ENCODE data around the gene CCDC78.

Gene CCDC78

GRCh38 chr16:730666-731509 lies 4.6 kb upstream of the CCDC78 start:
- Histone ChIP-seq H3K36me3 (ENCODE audit: control insufficient read depth in 1 of 2, insufficient read depth in 2 of 2, low read length in 2 of 2) (peaks cover 28 to 34% of the 10 kb centered on the region in 2 donors), H3K4me3 (ENCODE audit: low read depth in 1 of 2, low read length in 2 of 2) (no peak overlapping the region), H3K27me3 (ENCODE audit: control insufficient read depth in 1 of 2, insufficient read depth in 2 of 2, low read length in 2 of 2) (peaks cover 8 to 10% of the 10 kb centered on the region in 2 donors), H3K27ac (ENCODE audit: low read depth, low read length) (no peak overlapping the region), H3K9me3 (ENCODE audit: control insufficient read depth in 1 of 2, low read length in 2 of 2) (no peaks in the 10 kb centered on the region), H3K9ac (ENCODE audit: low read depth in 1 of 2, low read length in 2 of 2) (no peak overlapping the region), H3K4me1 (ENCODE audit: control insufficient read depth in 1 of 2, insufficient read depth in 2 of 2, low read length in 2 of 2) (peaks cover 0 to 18% of the 10 kb centered on the region in 2 donors)

- H3K9ac ChIP-seq (ENCODE audit: low read depth in 1 of 2, low read length in 2 of 2) = no peak overlapping the region
- no peak overlapping the region for H3K27ac ChIP-seq (ENCODE audit: low read depth, low read length)
- peaks cover 20 to 25% of the 10 kb centered on the region in 2 donors for H3K36me3 ChIP-seq (ENCODE audit: control insufficient read depth in 1 of 2, insufficient read depth in 2 of 2, low read length in 2 of 2)
- H3K9me3 ChIP-seq (ENCODE audit: control insufficient read depth in 1 of 2, low read length in 2 of 2) = no peaks in the 10 kb centered on the region
- no peak overlapping the region for H3K4me3 ChIP-seq (ENCODE audit: low read depth in 1 of 2, low read length in 2 of 2)
- H3K4me1 ChIP-seq (ENCODE audit: control insufficient read depth in 1 of 2, insufficient read depth in 2 of 2, low read length in 2 of 2) = peaks cover 0 to 18% of the 10 kb centered on the region in 2 donors
- H3K27me3 ChIP-seq (ENCODE audit: control insufficient read depth in 1 of 2, insufficient read depth in 2 of 2, low read length in 2 of 2) = peaks cover 15 to 19% of the 10 kb centered on the region in 2 donors
Observed at GRCh38 chr16:729768-730665, 3.8 kb upstream of the CCDC78 start.

GRCh38 chr16:728890-729744 lies 2.9 kb upstream of the CCDC78 start:
- H3K9me3 ChIP-seq (ENCODE audit: control insufficient read depth in 1 of 2, low read length in 2 of 2) = no peaks in the 10 kb centered on the region
- no peak overlapping the region for H3K9ac ChIP-seq (ENCODE audit: low read depth in 1 of 2, low read length in 2 of 2)
- H3K27ac ChIP-seq (ENCODE audit: low read depth, low read length) = no peak overlapping the region
- peaks cover 12 to 16% of the 10 kb centered on the region in 2 donors for H3K36me3 ChIP-seq (ENCODE audit: control insufficient read depth in 1 of 2, insufficient read depth in 2 of 2, low read length in 2 of 2)
- H3K27me3 ChIP-seq (ENCODE audit: control insufficient read depth in 1 of 2, insufficient read depth in 2 of 2, low read length in 2 of 2) = peaks cover 15 to 22% of the 10 kb centered on the region in 2 donors
- no peak overlapping the region for H3K4me3 ChIP-seq (ENCODE audit: low read depth in 1 of 2, low read length in 2 of 2)
- peaks cover 0 to 18% of the 10 kb centered on the region in 2 donors for H3K4me1 ChIP-seq (ENCODE audit: control insufficient read depth in 1 of 2, insufficient read depth in 2 of 2, low read length in 2 of 2)

GRCh38 chr16:728131-728889 lies 2.1 kb upstream of the CCDC78 start:
- Histone ChIP-seq H3K9me3 (ENCODE audit: control insufficient read depth in 1 of 2, low read length in 2 of 2) (no peaks in the 10 kb centered on the region), H3K27ac (ENCODE audit: low read depth, low read length) (no peak overlapping the region), H3K4me3 (ENCODE audit: low read depth in 1 of 2, low read length in 2 of 2) (peak overlapping the region; percentile 29 to 54), H3K36me3 (ENCODE audit: control insufficient read depth in 1 of 2, insufficient read depth in 2 of 2, low read length in 2 of 2) (peaks cover 9% of the 10 kb centered on the region in 2 donors), H3K4me1 (ENCODE audit: control insufficient read depth in 1 of 2, insufficient read depth in 2 of 2, low read length in 2 of 2) (peaks cover 0 to 18% of the 10 kb centered on the region in 2 donors), H3K9ac (ENCODE audit: low read depth in 1 of 2, low read length in 2 of 2) (no peak overlapping the region), H3K27me3 (ENCODE audit: control insufficient read depth in 1 of 2, insufficient read depth in 2 of 2, low read length in 2 of 2) (peaks cover 15 to 22% of the 10 kb centered on the region in 2 donors)

- Histone ChIP-seq H3K9me3 (ENCODE audit: control insufficient read depth in 1 of 2, low read length in 2 of 2) (no peaks in the 10 kb centered on the region), H3K4me3 (ENCODE audit: low read depth in 1 of 2, low read length in 2 of 2) (peak overlapping the region; percentile 59 to 61), H3K4me1 (ENCODE audit: control insufficient read depth in 1 of 2, insufficient read depth in 2 of 2, low read length in 2 of 2) (peaks cover 0 to 18% of the 10 kb centered on the region in 2 donors), H3K36me3 (ENCODE audit: control insufficient read depth in 1 of 2, insufficient read depth in 2 of 2, low read length in 2 of 2) (peaks cover 4 to 6% of the 10 kb centered on the region in 2 donors), H3K27ac (ENCODE audit: low read depth, low read length) (no peak overlapping the region), H3K27me3 (ENCODE audit: control insufficient read depth in 1 of 2, insufficient read depth in 2 of 2, low read length in 2 of 2) (peaks cover 15 to 22% of the 10 kb centered on the region in 2 donors), H3K9ac (ENCODE audit: low read depth in 1 of 2, low read length in 2 of 2) (peak overlapping the region in 1 of 2 donors; percentile 18)
Observed at GRCh38 chr16:727291-727977, 1.2 kb upstream of the CCDC78 start.

- no peak overlapping the region for H3K27ac ChIP-seq (ENCODE audit: low read depth, low read length)
- peak overlapping the region in 1 of 2 donors; percentile 40 for H3K4me3 ChIP-seq (ENCODE audit: low read depth in 1 of 2, low read length in 2 of 2)
- H3K36me3 ChIP-seq (ENCODE audit: control insufficient read depth in 1 of 2, insufficient read depth in 2 of 2, low read length in 2 of 2) = no peaks in the 10 kb centered on the region
- peaks cover 0 to 23% of the 10 kb centered on the region in 2 donors for H3K4me1 ChIP-seq (ENCODE audit: control insufficient read depth in 1 of 2, insufficient read depth in 2 of 2, low read length in 2 of 2)
- peaks cover 15 to 22% of the 10 kb centered on the region in 2 donors for H3K27me3 ChIP-seq (ENCODE audit: control insufficient read depth in 1 of 2, insufficient read depth in 2 of 2, low read length in 2 of 2)
- no peak overlapping the region for H3K9ac ChIP-seq (ENCODE audit: low read depth in 1 of 2, low read length in 2 of 2)
- H3K9me3 ChIP-seq (ENCODE audit: control insufficient read depth in 1 of 2, low read length in 2 of 2) = no peaks in the 10 kb centered on the region
Observed at GRCh38 chr16:726188-726437, 130 bp downstream of the CCDC78 start.

- H3K9me3 ChIP-seq (ENCODE audit: control insufficient read depth in 1 of 2, low read length in 2 of 2) = no peaks in the 10 kb centered on the region
- no peak overlapping the region for H3K9ac ChIP-seq (ENCODE audit: low read depth in 1 of 2, low read length in 2 of 2)
- peaks cover 0 to 24% of the 10 kb centered on the region in 2 donors for H3K4me1 ChIP-seq (ENCODE audit: control insufficient read depth in 1 of 2, insufficient read depth in 2 of 2, low read length in 2 of 2)
- H3K27me3 ChIP-seq (ENCODE audit: control insufficient read depth in 1 of 2, insufficient read depth in 2 of 2, low read length in 2 of 2) = peaks cover 15 to 22% of the 10 kb centered on the region in 2 donors
- no peaks in the 10 kb centered on the region for H3K36me3 ChIP-seq (ENCODE audit: control insufficient read depth in 1 of 2, insufficient read depth in 2 of 2, low read length in 2 of 2)
- no peak overlapping the region for H3K27ac ChIP-seq (ENCODE audit: low read depth, low read length)
- no peak overlapping the region for H3K4me3 ChIP-seq (ENCODE audit: low read depth in 1 of 2, low read length in 2 of 2)
Observed at GRCh38 chr16:725463-726187, 618 bp downstream of the CCDC78 start.

- no peak overlapping the region for H3K4me3 ChIP-seq (ENCODE audit: low read depth in 1 of 2, low read length in 2 of 2)
- H3K27ac ChIP-seq (ENCODE audit: low read depth, low read length) = no peak overlapping the region
- no peaks in the 10 kb centered on the region for H3K9me3 ChIP-seq (ENCODE audit: control insufficient read depth in 1 of 2, low read length in 2 of 2)
- H3K27me3 ChIP-seq (ENCODE audit: control insufficient read depth in 1 of 2, insufficient read depth in 2 of 2, low read length in 2 of 2) = peaks cover 15 to 22% of the 10 kb centered on the region in 2 donors
- peaks cover 4 to 30% of the 10 kb centered on the region in 2 donors for H3K4me1 ChIP-seq (ENCODE audit: control insufficient read depth in 1 of 2, insufficient read depth in 2 of 2, low read length in 2 of 2)
- H3K9ac ChIP-seq (ENCODE audit: low read depth in 1 of 2, low read length in 2 of 2) = no peak overlapping the region
- no peaks in the 10 kb centered on the region for H3K36me3 ChIP-seq (ENCODE audit: control insufficient read depth in 1 of 2, insufficient read depth in 2 of 2, low read length in 2 of 2)
Observed at GRCh38 chr16:725041-725376, 1.2 kb downstream of the CCDC78 start.
